Large intestine (tissue), 3 donors: ENCODE measurements around the gene PRKAR2A. TPM values are rescaled to one million over a fixed set of nuclear protein-coding genes. Genes with fewer than 3 reads are reported as not detected.
"Not testable (repeated sequence)": the region's sequence is repeated elsewhere in the genome, so short reads cannot be mapped to it uniquely, and the experiment has no call there.

ENCODE experiments used
- DNase-seq, 2 donors: peaks; one replicate each; pipeline versions ENCODE4 v3.0.0 to v3.0.0-alpha.2; 2013
- H3K27ac ChIP-seq: one replicate; pipeline ENCODE4 v1.5.1; 2013; ENCODE audit warnings: low read length
- H3K27me3 ChIP-seq: 2 replicates; pipeline ENCODE4 v1.6.1; 2013; ENCODE audit warnings: low read length; ENCODE audit not compliant: control insufficient read depth, insufficient read depth
- H3K36me3 ChIP-seq: 2 replicates; pipeline ENCODE4 v1.6.1; 2013; ENCODE audit warnings: low read length; ENCODE audit not compliant: control insufficient read depth, insufficient read depth
- H3K4me1 ChIP-seq: one replicate; pipeline ENCODE4 v1.6.1; 2013; ENCODE audit warnings: low read length; ENCODE audit not compliant: control insufficient read depth, insufficient read depth
- H3K4me3 ChIP-seq: one replicate; pipeline ENCODE4 v1.5.1; 2013; ENCODE audit warnings: low read length
- H3K9me3 ChIP-seq: one replicate; pipeline ENCODE4 v1.6.1; 2013; ENCODE audit warnings: mild to moderate bottlenecking, low read depth, low read length, moderate library complexity; ENCODE audit not compliant: control insufficient read depth
- WGBS: methylation state at CpG from one replicate; pipeline ENCODE4 v1.1.5; 2013; ENCODE audit warnings: low lambda C conversion rate; ENCODE audit not compliant: insufficient coverage; 5-methylcytosine and 5-hydroxymethylcytosine counted together
- polyA plus RNA-seq: library from polyadenylated mRNA; unstranded; fragments of 120-200 nt; gene quantifications from one replicate; pipeline ENCODE4 v1.2.1, GENCODE V29; 2013

The PRKAR2A gene
- polyA plus RNA-seq, 1 donor: 28.6 TPM

- WGBS: no CpG with 5 or more reads among the region's 42 CpGs
- H3K4me1 ChIP-seq: peaks cover 4% of the 10 kb centered on the region
- no peaks in the 10 kb centered on the region for H3K36me3 ChIP-seq
- peak overlapping the region; percentile 83 for H3K27ac ChIP-seq
- H3K9me3 ChIP-seq: no peaks in the 10 kb centered on the region
- H3K4me3 ChIP-seq: peak overlapping the region; percentile 68
- DNase-seq: peak; percentile 37 to 75
- H3K27me3 ChIP-seq: no peaks in the 10 kb centered on the region
Observed at GRCh38 chr3:48847053-48847503, 596 bp downstream of the PRKAR2A start.

- Histone ChIP-seq H3K4me3 (no peak overlapping the region), H3K27me3 (no peaks in the 10 kb centered on the region), H3K36me3 (no peaks in the 10 kb centered on the region), H3K9me3 (no peaks in the 10 kb centered on the region), H3K27ac (no peak overlapping the region), H3K4me1 (peaks cover 4% of the 10 kb centered on the region)
- WGBS: no CpG with 5 or more reads among the region's 2 CpGs
- no peak for DNase-seq
Observed at GRCh38 chr3:48845170-48845569, 2.5 kb downstream of the PRKAR2A start.

- H3K4me3 ChIP-seq: no peak overlapping the region
- H3K27me3 ChIP-seq: no peaks in the 10 kb centered on the region
- no peaks in the 10 kb centered on the region for H3K4me1 ChIP-seq
- H3K9me3 ChIP-seq: no peaks in the 10 kb centered on the region
- peaks cover 2% of the 10 kb centered on the region for H3K36me3 ChIP-seq
- no peak for DNase-seq
- WGBS: 100% methylated on average over 1 of the region's 2 CpGs
- H3K27ac ChIP-seq: no peak overlapping the region
Observed at GRCh38 chr3:48837163-48837562, 10.5 kb downstream of the PRKAR2A start.

GRCh38 chr3:48835650-48836366 is 11.9 kb downstream of the PRKAR2A start:
- Histone ChIP-seq H3K4me1 (no peaks in the 10 kb centered on the region), H3K9me3 (no peaks in the 10 kb centered on the region), H3K27me3 (no peaks in the 10 kb centered on the region), H3K27ac (no peak overlapping the region), H3K4me3 (no peak overlapping the region), H3K36me3 (peaks cover 2% of the 10 kb centered on the region)
- WGBS: 100% methylated on average over 1 of the region's 11 CpGs
- DNase-seq: no peak

- Histone ChIP-seq H3K4me1 (no peaks in the 10 kb centered on the region), H3K27me3 (no peaks in the 10 kb centered on the region), H3K4me3 (no peak overlapping the region), H3K27ac (no peak overlapping the region), H3K36me3 (no peaks in the 10 kb centered on the region), H3K9me3 (no peaks in the 10 kb centered on the region)
- no peak for DNase-seq
Observed at GRCh38 chr3:48832684-48833083, 15.0 kb downstream of the PRKAR2A start.

- DNase-seq: no peak
- Histone ChIP-seq H3K27ac (no peak overlapping the region), H3K4me3 (no peak overlapping the region), H3K9me3 (no peaks in the 10 kb centered on the region), H3K4me1 (no peaks in the 10 kb centered on the region), H3K36me3 (no peaks in the 10 kb centered on the region), H3K27me3 (no peaks in the 10 kb centered on the region)
- WGBS: no CpG with 5 or more reads among the region's 6 CpGs
Observed at GRCh38 chr3:48830715-48831114, 17.0 kb downstream of the PRKAR2A start.

- WGBS: 96% methylated on average over 4 of the region's 11 CpGs
- H3K9me3 ChIP-seq, DNase-seq, H3K27me3 ChIP-seq, H3K4me1 ChIP-seq, H3K36me3 ChIP-seq, H3K4me3 ChIP-seq, H3K27ac ChIP-seq: not testable (repeated sequence)
Observed at GRCh38 chr3:48829525-48829924, 18.1 kb downstream of the PRKAR2A start.

- H3K9me3 ChIP-seq, H3K36me3 ChIP-seq, H3K4me3 ChIP-seq, H3K27me3 ChIP-seq, H3K4me1 ChIP-seq, H3K27ac ChIP-seq, DNase-seq: not testable (repeated sequence)
- no CpG with 5 or more reads among the region's 10 CpGs for WGBS
Observed at GRCh38 chr3:48827874-48828273, 19.8 kb downstream of the PRKAR2A start.

- no peaks in the 10 kb centered on the region for H3K9me3 ChIP-seq
- H3K27ac ChIP-seq: no peak overlapping the region
- no peaks in the 10 kb centered on the region for H3K36me3 ChIP-seq
- no peak overlapping the region for H3K4me3 ChIP-seq
- H3K4me1 ChIP-seq: no peaks in the 10 kb centered on the region
- no peak for DNase-seq
- WGBS: no CpG with 5 or more reads among the region's 2 CpGs
- no peaks in the 10 kb centered on the region for H3K27me3 ChIP-seq
Observed at GRCh38 chr3:48826451-48826850, 21.2 kb downstream of the PRKAR2A start.

- Histone ChIP-seq H3K9me3 (no peaks in the 10 kb centered on the region), H3K36me3 (no peaks in the 10 kb centered on the region), H3K4me1 (no peaks in the 10 kb centered on the region), H3K27ac (no peak overlapping the region), H3K27me3 (no peaks in the 10 kb centered on the region), H3K4me3 (no peak overlapping the region)
- WGBS: no CpG with 5 or more reads among the region's 2 CpGs
- peak in 1 of 2 donors; percentile 16 for DNase-seq
Observed at GRCh38 chr3:48820612-48821324, 26.9 kb downstream of the PRKAR2A start.
